ENCODE measurements around the gene RPL37A.

RPL37A gene

DNA sequence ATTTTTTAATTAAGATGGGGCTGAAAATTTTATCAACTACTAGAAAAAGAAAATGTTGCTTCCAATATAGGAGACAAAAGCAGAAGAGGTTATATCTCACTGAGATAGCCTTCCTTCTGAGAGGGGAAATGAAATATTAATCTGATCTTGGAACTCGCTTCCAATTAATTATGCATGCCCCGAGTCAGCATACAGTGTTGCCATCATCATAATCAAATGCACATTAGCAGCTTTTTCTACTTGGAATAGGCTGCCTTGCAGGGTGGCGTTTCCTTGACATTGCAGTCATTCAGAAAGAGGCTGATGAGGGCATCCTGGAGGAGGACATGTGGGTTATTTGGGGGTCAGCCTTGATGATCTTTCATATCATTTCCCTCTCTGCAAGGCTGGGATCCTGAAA lies 18.4 kb upstream of the RPL37A start (continued):
- TF ChIP-seq ZBTB11 (tag by site-specific recombination; conservative IDR thresholded peaks at IDR 0.05; ENCODE audit: low read depth) = no peak

DNA sequence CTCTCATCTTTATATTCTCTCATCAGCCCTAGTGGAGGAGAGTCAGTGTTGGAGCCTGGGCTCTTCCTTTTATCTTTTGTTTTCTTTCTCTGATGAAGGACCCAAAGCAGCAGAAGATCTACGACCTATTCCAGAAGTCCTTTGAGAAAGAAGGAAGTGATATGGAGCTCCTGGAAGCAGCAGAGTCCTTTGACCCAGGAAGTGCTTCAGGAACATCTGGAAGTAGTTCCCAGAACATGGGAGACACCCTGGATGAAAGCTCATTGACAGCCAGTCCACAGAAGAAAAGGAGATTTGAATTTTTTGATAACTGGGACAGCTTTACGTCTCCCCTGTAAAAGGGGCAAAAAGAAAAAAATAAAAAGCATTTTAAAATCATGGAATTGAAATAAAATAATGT lies 16.0 kb upstream of the RPL37A start:
- Histone ChIP-seq H3K27ac (ENCODE audit: extremely low read depth, low read depth, low read length) (no peak overlapping the region), H3K4me3 (ENCODE audit: low read depth, low read length) (no peak overlapping the region), H3K4me1 (ENCODE audit: control insufficient read depth, insufficient read depth, low read length) (no peaks in the 10 kb centered on the region), H3K36me3 (ENCODE audit: control insufficient read depth in 2 of 2, insufficient read depth in 1 of 2, low read length in 2 of 2) (peaks cover 0 to 46% of the 10 kb centered on the region in 2 experiments; a peak in 2 of 3 replicates), H3K9me3 (ENCODE audit: control insufficient read depth, insufficient read depth, low read depth, low read length) (no peaks in the 10 kb centered on the region)
- ChIA-PET POLR2A (interaction anchor here (0.9 kb wide), 1 partner anchor 16 kb away, joined by 6 read pairs; the partner anchor contains the start of gene RPL37A), CTCF (no interaction called here)
- TF ChIP-seq REST (tag by site-specific recombination; IDR thresholded peaks at IDR 0.05) (no peak), KLF7 (tag by site-specific recombination; IDR thresholded peaks at IDR 0.05; ENCODE audit: borderline replicate concordance) (no peak), EGR2 (tag by site-specific recombination; IDR thresholded peaks at IDR 0.05; ENCODE audit: low read depth) (no peak), TCF7L2 (IDR thresholded peaks at IDR 0.05; ENCODE audit: borderline replicate concordance, low read depth, low read length) (no peak), ZNF416 (tag by site-specific recombination; IDR thresholded peaks at IDR 0.05) (no peak), ZNF324 (tag by site-specific recombination; IDR thresholded peaks at IDR 0.05) (no peak), ZNF10 (tag by site-specific recombination; IDR thresholded peaks at IDR 0.05) (no peak), SALL2 (tag by site-specific recombination; IDR thresholded peaks at IDR 0.05; ENCODE audit: borderline replicate concordance) (no peak), ZNF202 (tag by site-specific recombination; IDR thresholded peaks at IDR 0.05; ENCODE audit: borderline replicate concordance) (no peak), OSR2 (tag by site-specific recombination; IDR thresholded peaks at IDR 0.05) (no peak)

DNA sequence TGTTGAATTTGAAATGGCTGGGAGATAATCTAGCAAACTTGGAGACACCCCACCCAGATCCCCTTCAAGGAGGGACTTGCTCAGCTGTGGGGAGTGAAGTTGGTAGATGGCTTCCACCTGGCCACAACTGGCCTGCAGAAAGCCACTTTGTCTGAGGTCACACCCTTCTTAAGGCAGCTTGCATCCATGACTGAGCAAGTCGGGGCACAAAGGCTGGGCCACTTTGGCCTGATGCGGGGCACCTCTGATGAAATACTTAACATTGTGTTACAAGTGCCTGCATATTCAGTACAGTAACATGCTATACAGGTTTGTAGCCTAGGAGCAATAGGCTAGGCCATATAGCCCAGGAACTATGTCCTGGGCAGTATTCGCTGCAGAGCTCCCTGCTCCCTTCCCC lies 13.4 kb upstream of the RPL37A start:
- CTCF ChIA-PET = no interaction called here
- H3K9me3 ChIP-seq (ENCODE audit: control insufficient read depth, insufficient read depth, low read depth, low read length) = no peaks in the 10 kb centered on the region
- no peak for TF ChIP-seq ZNF112 (tag by site-specific recombination; IDR thresholded peaks at IDR 0.05)
- no peak for TF ChIP-seq OVOL3 (tag by site-specific recombination; IDR thresholded peaks at IDR 0.05)
- no peak for TF ChIP-seq ZNF416 (tag by site-specific recombination; IDR thresholded peaks at IDR 0.05)
- TF ChIP-seq MZF1 (tag by site-specific recombination; IDR thresholded peaks at IDR 0.05; ENCODE audit: borderline replicate concordance) = no peak
- TF ChIP-seq SP2 (tag by site-specific recombination; IDR thresholded peaks at IDR 0.05) = no peak
- TF ChIP-seq TCF7L2 (IDR thresholded peaks at IDR 0.05; ENCODE audit: borderline replicate concordance, low read depth, low read length) = no peak
- no peak for TF ChIP-seq ZNF76 (tag by site-specific recombination; IDR thresholded peaks at IDR 0.05; ENCODE audit: borderline replicate concordance, low read depth)
- no peak for TF ChIP-seq ZBTB1 (tag by site-specific recombination; IDR thresholded peaks at IDR 0.05)
- H3K4me1 ChIP-seq (ENCODE audit: control insufficient read depth, insufficient read depth, low read length) = no peaks in the 10 kb centered on the region
- H3K27ac ChIP-seq (ENCODE audit: extremely low read depth, low read depth, low read length) = no peak overlapping the region
- peaks cover 0 to 24% of the 10 kb centered on the region in 2 experiments; a peak in 2 of 3 replicates for H3K36me3 ChIP-seq (ENCODE audit: control insufficient read depth in 2 of 2, insufficient read depth in 1 of 2, low read length in 2 of 2)
- POLR2A ChIA-PET = no interaction called here
- no peak overlapping the region for H3K4me3 ChIP-seq (ENCODE audit: low read depth, low read length)

Data from HEK293 (cell line).